Transverse colon (tissue), 4 donors: ENCODE results near the gene GPC1. TPM values are rescaled to one million over a fixed set of nuclear protein-coding genes. Genes with fewer than 3 reads are reported as not detected.

Experiments used
- DNase-seq: peaks from one replicate; pipeline ENCODE4 v3.0.0-alpha.2; 2019
- H3K27ac ChIP-seq, 4 donors: fragments of 200-600 bp; sonication (generic); 2 replicates each; pipeline ENCODE4 v1.5.1; 2016 to 2018; ENCODE audit warnings: inconsistent platforms in 4 of 4
- H3K27me3 ChIP-seq: fragments of 200-600 bp; sonication (generic); 2 replicates; pipeline ENCODE4 v1.5.1; 2017; ENCODE audit warnings: inconsistent platforms
- H3K36me3 ChIP-seq, 4 donors: fragments of 200-600 bp; sonication (generic); 2 replicates each; pipeline ENCODE4 v1.5.1; 2017 to 2019; ENCODE audit warnings: inconsistent platforms in 4 of 4
- H3K4me1 ChIP-seq, 4 donors: fragments of 200-600 bp; sonication (generic); 2 replicates each; pipeline ENCODE4 v1.5.1; 2017 to 2020; ENCODE audit warnings: inconsistent platforms in 4 of 4
- H3K4me3 ChIP-seq, 4 donors: fragments of 200-600 bp; sonication (generic); 1 replicate in 1 of 4; 2 replicates in 3 of 4; pipeline versions ENCODE4 v1.5.1 to v1.6.1; 2017 to 2019; ENCODE audit warnings: inconsistent platforms in 4 of 4
- H3K9me3 ChIP-seq, 2 donors: fragments of 200-600 bp; sonication (generic); 2 replicates each; pipeline ENCODE4 v1.5.1; 2017 to 2019; ENCODE audit warnings: inconsistent platforms in 2 of 2
- CTCF ChIP-seq, 5 experiments: fragments of 200-600 bp in 3 of 5; fragments of 450-650 bp in 2 of 5; sonication (generic) in 3 of 5; IDR thresholded peaks; 1 replicate in 2 of 5; 2 replicates in 3 of 5; pipeline ENCODE4 v1.5.1; 2016 to 2017; ENCODE audit warnings: antibody characterized with exemption in 5 of 5, inconsistent platforms in 3 of 5, mild to moderate bottlenecking in 2 of 5, moderate library complexity in 1 of 5
- EP300 ChIP-seq: sonication (generic); formaldehyde crosslinking; IDR thresholded peaks from one replicate; pipeline ENCODE4 v1.6.1; 2017; ENCODE audit warnings: antibody characterized with exemption, low read depth
- POLR2A ChIP-seq: fragments of 450-650 bp; IDR thresholded peaks from one replicate; pipeline ENCODE4 v1.6.1; 2016; ENCODE audit warnings: antibody characterized with exemption, mild to moderate bottlenecking, moderate library complexity
- POLR2AphosphoS5 ChIP-seq, 3 donors: sonication (generic); formaldehyde crosslinking; IDR thresholded peaks; one replicate each; pipeline ENCODE4 v1.6.1; 2016; ENCODE audit warnings: antibody characterized with exemption in 3 of 3
- WGBS, 2 donors: methylation state at CpG; one replicate each; pipeline ENCODE4 v1.1.5; 2018; ENCODE audit warnings: low coverage in 1 of 2; 5-methylcytosine and 5-hydroxymethylcytosine counted together
- in situ Hi-C, 4 donors: fragments of 200-750 bp; cut with MboI; loops; one replicate each; pipeline versions ENCODE4 v1.15.0 to v1.15.1; 2017; ENCODE audit warnings: low sequenced_read_pairs in 3 of 4, low pct_ligation_motif_present in 1 of 4, low pct_unique_long_range_greater_than_20kb in 1 of 4
- intact Hi-C: fragments of 100-400 bp; cut with DNase I; formaldehyde crosslinking; loops from one replicate; pipeline ENCODE4 v1.15.1; 2023; ENCODE audit warnings: low total_unique reads
- total RNA-seq, 4 donors: library from RNA; depleted of rRNA; stranded (reverse); fragments of >200 nt; gene quantifications; one replicate each; pipeline ENCODE4 v1.1.0, GENCODE V29; 2016

Gene GPC1
- total RNA-seq, 4 donors from 2014 or later: 10.4 to 31.8 (median 18.0) TPM

- no peak overlapping the region for H3K4me3 ChIP-seq
- H3K9me3 ChIP-seq: no peaks in the 10 kb centered on the region
- TF ChIP-seq POLR2A (no peak), POLR2AphosphoS5 (IDR thresholded peaks at IDR 0.05) (no peak)
- peaks cover 6% of the 10 kb centered on the region for H3K27me3 ChIP-seq
- WGBS, 2 donors: 88 to 90% methylated on average over 4 to 5 of the region's 16 CpGs
- no peak for DNase-seq
- H3K27ac ChIP-seq: no peak overlapping the region
- in situ Hi-C loops (loop anchor here in 1 of 4 donors (25.0 kb wide), 1 partner anchor 207 kb away; no protein-coding TSS in a partner anchor), intact Hi-C loops (no loop called here)
- H3K36me3 ChIP-seq: no peaks in the 10 kb centered on the region
- H3K4me1 ChIP-seq: no peaks in the 10 kb centered on the region
Measured at GRCh38 chr2:240444464-240444863, 9.0 kb downstream of the GPC1 start.

- no peak for TF ChIP-seq EP300
- TF ChIP-seq POLR2A: no peak
- no peak for TF ChIP-seq CTCF (IDR thresholded peaks at IDR 0.05)
- TF ChIP-seq POLR2AphosphoS5 (IDR thresholded peaks at IDR 0.05): no peak
- Histone ChIP-seq H3K4me3 (no peak overlapping the region), H3K36me3 (no peaks in the 10 kb centered on the region), H3K27ac (no peak overlapping the region), H3K4me1 (no peaks in the 10 kb centered on the region), H3K27me3 (peaks cover 11% of the 10 kb centered on the region), H3K9me3 (no peaks in the 10 kb centered on the region)
- no peak for DNase-seq
- in situ Hi-C loops (loop anchor here in 1 of 4 donors (25.0 kb wide), 1 partner anchor 209 kb away; no protein-coding TSS in a partner anchor), intact Hi-C loops (no loop called here)
- 82% methylated on average over 23 of the region's 24 CpGs; no CpG with 5 or more reads in 1 of the 2 donors for WGBS, 2 donors
Measured at GRCh38 chr2:240445961-240446663, 10.6 kb downstream of the GPC1 start.

- no peaks in the 10 kb centered on the region for H3K9me3 ChIP-seq
Measured at GRCh38 chr2:240446664-240447175, 11.3 kb downstream of the GPC1 start.

GRCh38 chr2:240447331-240447730 is 11.9 kb downstream of the GPC1 start:
- WGBS, 2 donors: 57 to 70% methylated on average over 12 to 18 of the region's 22 CpGs

More at GRCh38 chr2:240446664-240447175, 11.3 kb downstream of the GPC1 start:
- 85% methylated on average over 9 of the region's 12 CpGs; no CpG with 5 or more reads in 1 of the 2 donors for WGBS, 2 donors
- intact Hi-C loops (no loop called here), in situ Hi-C loops (loop anchor here in 1 of 4 donors (25.0 kb wide), 1 partner anchor 209 kb away; no protein-coding TSS in a partner anchor)
- Histone ChIP-seq H3K4me1 (peaks cover 0 to 3% (median 1%) of the 10 kb centered on the region in 4 donors), H3K27me3 (peaks cover 17% of the 10 kb centered on the region), H3K4me3 (no peak overlapping the region), H3K36me3 (no peaks in the 10 kb centered on the region), H3K27ac (no peak overlapping the region)
- no peak for TF ChIP-seq CTCF (IDR thresholded peaks at IDR 0.05)
- TF ChIP-seq EP300: no peak
- TF ChIP-seq POLR2A: no peak
- TF ChIP-seq POLR2AphosphoS5 (IDR thresholded peaks at IDR 0.05): no peak
- no peak for DNase-seq

More at GRCh38 chr2:240447331-240447730, 11.9 kb downstream of the GPC1 start:
- H3K4me3 ChIP-seq: no peak overlapping the region
- H3K9me3 ChIP-seq: no peaks in the 10 kb centered on the region
- H3K27me3 ChIP-seq: peaks cover 23% of the 10 kb centered on the region
- intact Hi-C loops: no loop called here
- in situ Hi-C loops: loop anchor here in 1 of 4 donors (25.0 kb wide), 1 partner anchor 210 kb away; no protein-coding TSS in a partner anchor
- TF ChIP-seq EP300 (no peak), CTCF (IDR thresholded peaks at IDR 0.05) (no peak), POLR2A (no peak), POLR2AphosphoS5 (IDR thresholded peaks at IDR 0.05) (no peak)
- no peak for DNase-seq
- no peak overlapping the region for H3K27ac ChIP-seq
- no peaks in the 10 kb centered on the region for H3K36me3 ChIP-seq
- peaks cover 6 to 9% (median 8%) of the 10 kb centered on the region in 4 donors for H3K4me1 ChIP-seq
